ENCODE results near the gene CTTNBP2. TPM values are rescaled to one million over a fixed set of nuclear protein-coding genes. Genes with fewer than 3 reads are reported as not detected.

CTTNBP2 gene
- total and polyA plus RNA-seq, 2 experiments from 2014 or later = 7.9 to 14.5 TPM

- Histone ChIP-seq H3K4me1 (ENCODE audit: insufficient read depth) (no peaks in the 10 kb centered on the region), H2AFZ (no peak overlapping the region), H3K4me3 (no peak overlapping the region), H3K27me3 (no peaks in the 10 kb centered on the region), H3K4me2 (no peak overlapping the region), H3K9me2 (replicated peaks; ENCODE audit: insufficient read depth) (no peaks in the 10 kb centered on the region), H3K79me2 (no peaks in the 10 kb centered on the region), H3K36me3 (replicated peaks; ENCODE audit: insufficient read depth, low read depth) (no peaks in the 10 kb centered on the region), H4K20me1 (ENCODE audit: insufficient read depth, poor library complexity, severe bottlenecking) (no peaks in the 10 kb centered on the region), H3K9me3 (ENCODE audit: low read depth) (no peaks in the 10 kb centered on the region), H3K27ac (no peak overlapping the region)
- no peak for DNase-seq (ENCODE audit: low spot score)
- WGBS (ENCODE audit: low lambda C conversion rate, missing lambda C conversion rate) = 86% methylated on average over 5 of the region's 5 CpGs
- TF ChIP-seq EZH2phosphoT487 (IDR thresholded peaks at IDR 0.05; ENCODE audit: low read depth, severe bottlenecking, unreplicated experiment) (no peak), CTCF (IDR thresholded peaks at IDR 0.05; ENCODE audit: poor library complexity) (no peak), EZH2 (IDR thresholded peaks at IDR 0.05; ENCODE audit: borderline replicate concordance) (no peak)
Measured at GRCh38 chr7:117756586-117757085, 116.6 kb downstream of the CTTNBP2 start.

GRCh38 chr7:117755136-117755535 is 118.1 kb downstream of the CTTNBP2 start:
- Histone ChIP-seq H3K4me3 (no peak overlapping the region), H3K4me2 (no peak overlapping the region), H3K36me3 (replicated peaks; ENCODE audit: insufficient read depth, low read depth) (no peaks in the 10 kb centered on the region), H3K79me2 (no peaks in the 10 kb centered on the region), H3K27ac (no peak overlapping the region), H3K27me3 (no peaks in the 10 kb centered on the region), H2AFZ (no peak overlapping the region), H3K4me1 (ENCODE audit: insufficient read depth) (no peaks in the 10 kb centered on the region), H3K9me2 (replicated peaks; ENCODE audit: insufficient read depth) (no peaks in the 10 kb centered on the region), H3K9me3 (ENCODE audit: low read depth) (no peaks in the 10 kb centered on the region), H4K20me1 (ENCODE audit: insufficient read depth, poor library complexity, severe bottlenecking) (no peaks in the 10 kb centered on the region)
- 97% methylated on average over 2 of the region's 2 CpGs for WGBS (ENCODE audit: low lambda C conversion rate, missing lambda C conversion rate)
- no peak for DNase-seq (ENCODE audit: low spot score)
- no peak for TF ChIP-seq EZH2 (IDR thresholded peaks at IDR 0.05; ENCODE audit: borderline replicate concordance)
- no peak for TF ChIP-seq EZH2phosphoT487 (IDR thresholded peaks at IDR 0.05; ENCODE audit: low read depth, severe bottlenecking, unreplicated experiment)
- TF ChIP-seq CTCF (IDR thresholded peaks at IDR 0.05; ENCODE audit: poor library complexity) = no peak

GRCh38 chr7:117751775-117752174 is 121.5 kb downstream of the CTTNBP2 start:
- H3K36me3 ChIP-seq (replicated peaks; ENCODE audit: insufficient read depth, low read depth) = no peaks in the 10 kb centered on the region
- no peak overlapping the region for H2AFZ ChIP-seq
- H3K4me3 ChIP-seq = no peak overlapping the region
- H3K9me2 ChIP-seq (replicated peaks; ENCODE audit: insufficient read depth) = no peaks in the 10 kb centered on the region
- no peak overlapping the region for H3K4me2 ChIP-seq
- no peak overlapping the region for H3K27ac ChIP-seq
- H3K4me1 ChIP-seq (ENCODE audit: insufficient read depth) = no peaks in the 10 kb centered on the region
- no peak for DNase-seq (ENCODE audit: low spot score)
- 89% methylated on average over 1 of the region's 1 CpG for WGBS (ENCODE audit: low lambda C conversion rate, missing lambda C conversion rate)
- TF ChIP-seq EZH2phosphoT487 (IDR thresholded peaks at IDR 0.05; ENCODE audit: low read depth, severe bottlenecking, unreplicated experiment) = no peak
- TF ChIP-seq CTCF (IDR thresholded peaks at IDR 0.05; ENCODE audit: poor library complexity) = no peak
- no peak for TF ChIP-seq EZH2 (IDR thresholded peaks at IDR 0.05; ENCODE audit: borderline replicate concordance)
- H3K9me3 ChIP-seq (ENCODE audit: low read depth) = no peaks in the 10 kb centered on the region
- no peaks in the 10 kb centered on the region for H3K27me3 ChIP-seq
- no peaks in the 10 kb centered on the region for H4K20me1 ChIP-seq (ENCODE audit: insufficient read depth, poor library complexity, severe bottlenecking)
- no peaks in the 10 kb centered on the region for H3K79me2 ChIP-seq
